HepG2 (cell line): Measurements from ENCODE around the gene DAD1. TPM values are rescaled to one million over a fixed set of nuclear protein-coding genes. Genes with fewer than 3 reads are reported as not detected.

Experiments
- ATAC-seq: fragments of 200-7000 bp; cut with Tn5 transposase; 3 replicates; pipeline ENCODE4 v1.9.1; 2020; ENCODE audit warnings: mild to moderate bottlenecking, moderate library complexity
- BruUV-seq: library from RNA; stranded (reverse); fragments of 400-500 nt; replicated peaks from 2 replicates; lab custom pipeline; 2021; lab: Mats Ljungman, UMichigan
- CTCF ChIA-PET: fragments of 300-600 bp; formaldehyde crosslinking; extraction: SDS; loops from one replicate; lab custom pipeline; 2021; ENCODE audit warnings: low total read pairs, inconsistent platforms, low intra/inter-chr PET ratio; lab: Yijun Ruan, JAX
- POLR2A ChIA-PET: fragments of 350-600 bp; sonication (Branson Sonifier 250); formaldehyde crosslinking; loops from one replicate; lab custom pipeline; 2020; ENCODE audit warnings: antibody characterized with exemption, inconsistent platforms; lab: Yijun Ruan, JAX
- DNase-seq: peaks from one replicate; pipeline ENCODE4 v3.0.0-alpha.2; 2015; ENCODE audit warnings: low spot score
- FAIRE-seq: peaks from 3 replicates; lab custom pipeline; 2011; peaks lifted over from hg19 to GRCh38; lab: Jason Lieb, UNC
- H2AFZ ChIP-seq: one replicate; pipeline ENCODE4 v1.6.1; 2011; ENCODE audit warnings: low read length, inconsistent platforms
- H3K27ac ChIP-seq: fragments of 300-600 bp; 3 replicates; pipeline ENCODE4 v1.8.0; 2011; ENCODE audit warnings: mixed run types, mild to moderate bottlenecking, mixed read lengths, low read length, inconsistent platforms; ENCODE audit not compliant: insufficient read depth; ENCODE audit errors: extremely low read length
- H3K27me3 ChIP-seq, 2 experiments: fragments of 200-600 bp in 1 of 2; 2 replicates in 1 of 2; 3 replicates in 1 of 2; pipeline versions ENCODE4 v1.6.0 to v1.8.0; 2011; ENCODE audit warnings: low read length in 2 of 2, mild to moderate bottlenecking in 2 of 2, moderate library complexity in 2 of 2, inconsistent platforms in 1 of 2; ENCODE audit not compliant: insufficient read depth in 2 of 2, control insufficient read depth in 1 of 2
- H3K36me3 ChIP-seq, 2 experiments: fragments of 200-600 bp in 1 of 2; replicated peaks in 1 of 2; 2 replicates in 1 of 2; 3 replicates in 1 of 2; pipeline versions ENCODE4 v1.5.1 to v1.8.0; 2011; ENCODE audit warnings: low read length in 2 of 2, inconsistent platforms in 1 of 2; ENCODE audit not compliant: insufficient read depth in 2 of 2, control insufficient read depth in 1 of 2
- H3K4me1 ChIP-seq: 2 replicates; pipeline ENCODE4 v1.5.1; 2012; ENCODE audit warnings: low read length, inconsistent platforms; ENCODE audit not compliant: insufficient read depth
- H3K4me2 ChIP-seq: 2 replicates; pipeline ENCODE4 v1.6.0; 2011; ENCODE audit warnings: low read depth, low read length, inconsistent platforms
- H3K4me3 ChIP-seq, 3 experiments: fragments of 200-600 bp in 1 of 3; sonication (generic), shearing (Covaris generic) in 1 of 3; replicated peaks in 1 of 3; 2 replicates each; pipeline ENCODE4 v1.5.1; 2011 to 2016; ENCODE audit warnings: low read length in 3 of 3, inconsistent platforms in 2 of 3, low read depth in 2 of 3, mild to moderate bottlenecking in 2 of 3, control low read depth in 1 of 3, mixed read lengths in 1 of 3; ENCODE audit not compliant: insufficient read depth in 1 of 3
- H3K79me2 ChIP-seq: one replicate; pipeline ENCODE4 v1.6.1; 2011; ENCODE audit warnings: low read length, inconsistent platforms; ENCODE audit not compliant: insufficient read depth
- H3K9ac ChIP-seq: 2 replicates; pipeline ENCODE4 v1.6.0; 2011; ENCODE audit warnings: mild to moderate bottlenecking, low read depth, low read length, inconsistent platforms; ENCODE audit not compliant: insufficient read depth
- H3K9me3 ChIP-seq: 2 replicates; pipeline ENCODE4 v1.5.1; 2012; ENCODE audit warnings: mild to moderate bottlenecking, low read length
- H4K20me1 ChIP-seq: 2 replicates; pipeline ENCODE4 v1.6.0; 2011; ENCODE audit warnings: inconsistent platforms, mild to moderate bottlenecking, low read length, moderate library complexity; ENCODE audit not compliant: insufficient read depth
- IKZF1 ChIP-seq: fragments of 450-650 bp; IDR thresholded peaks from 2 replicates; pipeline ENCODE4 v1.7.1; 2016
- MBNL3 ChIP-seq: fragments of 250-450 bp; sonication (Bioruptor Pico); conservative IDR thresholded peaks from 2 replicates; pipeline ENCODE4 v1.8.0; 2022; ENCODE audit warnings: mild to moderate bottlenecking, inconsistent platforms
- MYPOP ChIP-seq: sonication (generic); formaldehyde crosslinking; IDR thresholded peaks from 2 replicates; pipeline ENCODE4 v1.8.1; 2023; ENCODE audit warnings: mild to moderate bottlenecking, moderate library complexity, missing genetic modification reagents
- PLSCR1 ChIP-seq: sonication (generic); formaldehyde crosslinking; IDR thresholded peaks from 2 replicates; pipeline ENCODE4 v1.5.0; 2020; ENCODE audit warnings: missing genetic modification reagents, mild to moderate bottlenecking, borderline replicate concordance
- PRDM4 ChIP-seq: sonication (generic); formaldehyde crosslinking; IDR thresholded peaks from 2 replicates; pipeline ENCODE4 v1.9.0; 2021; ENCODE audit warnings: missing genetic modification reagents, borderline replicate concordance
- ZBTB1 ChIP-seq: sonication (generic); formaldehyde crosslinking; IDR thresholded peaks from 2 replicates; pipeline ENCODE4 v1.4.0; 2020; ENCODE audit warnings: missing genetic modification reagents, borderline replicate concordance
- ZFP91 ChIP-seq: sonication (generic); formaldehyde crosslinking; IDR thresholded peaks from 2 replicates; pipeline ENCODE4 v1.9.0; 2022; ENCODE audit warnings: missing genetic modification reagents, mild to moderate bottlenecking, borderline replicate concordance
- ZMAT3 ChIP-seq: sonication (generic); formaldehyde crosslinking; conservative IDR thresholded peaks from 2 replicates; pipeline ENCODE4 v1.7.0; 2021; ENCODE audit warnings: missing genetic modification reagents
- ZNF317 ChIP-seq: sonication (generic); formaldehyde crosslinking; IDR thresholded peaks from 2 replicates; pipeline ENCODE4 v1.5.0; 2020; ENCODE audit warnings: mild to moderate bottlenecking, missing genetic modification reagents
- ZNF468 ChIP-seq: sonication (generic); formaldehyde crosslinking; IDR thresholded peaks from 2 replicates; pipeline ENCODE4 v1.8.0; 2022; ENCODE audit warnings: mild to moderate bottlenecking, moderate library complexity, missing genetic modification reagents
- WGBS: methylation state at CpG from one replicate; pipeline ENCODE4 v1.1.6; 2017; ENCODE audit warnings: low lambda C conversion rate; 5-methylcytosine and 5-hydroxymethylcytosine counted together
- in situ Hi-C: cut with HindIII; loops from 2 replicates; pipeline ENCODE4 v1.10.0; 2017; ENCODE audit warnings: low pct_unique_long_range_greater_than_20kb; ENCODE audit not compliant: extremely low pct_ligation_motif_present
- intact Hi-C: fragments of 100-400 bp; cut with micrococcal nuclease; formaldehyde crosslinking; loops from one replicate; pipeline ENCODE4 v1.10.0; 2022; ENCODE audit not compliant: unreplicated experiment
- polyA plus RNA-seq, 8 experiments: library from polyadenylated mRNA; depleted of rRNA in 3 of 8; stranded (reverse) in 7 of 8; unstranded in 1 of 8; fragments of >200 nt; fragmentation: Illumina TruSeq in 4 of 8; extraction: Trizol in 4 of 8; gene quantifications; 2 replicates each; pipeline versions ENCODE4 v1.2.1 to v1.2.3, GENCODE V29; 2011 to 2016; ENCODE audit warnings: low read depth in 4 of 8, missing spikeins in 1 of 8, mixed read lengths in 1 of 8; ENCODE audit not compliant: insufficient read depth in 1 of 8
- total RNA-seq, 5 experiments: library from RNA; depleted of rRNA; stranded (reverse); fragments of >200 nt; fragmentation: Illumina TruSeq; extraction: Trizol; gene quantifications; 2 replicates each; pipeline ENCODE4 v1.2.3, GENCODE V29; 2016; ENCODE audit warnings: low read depth in 1 of 5

DAD1 gene
- total and polyA plus RNA-seq, 2 of the 13 experiments (the other 11 are each of a cell fraction or from before 2014, with no cell fraction given) = 558 to 626 TPM

GRCh38 chr14:22552827-22553076 is 36.3 kb downstream of the DAD1 start:
- H2AFZ ChIP-seq = no peak overlapping the region
- ChIA-PET POLR2A (no interaction called here), CTCF (no interaction called here)
- no peak for FAIRE-seq
- H3K79me2 ChIP-seq = no peaks in the 10 kb centered on the region
- ATAC-seq = no peak
- no peak for TF ChIP-seq IKZF1
- no peak overlapping the region for H3K9ac ChIP-seq
- H3K4me2 ChIP-seq = no peak overlapping the region
- no peak overlapping the region for H3K4me3 ChIP-seq
- BruUV-seq = no TSS peak
- DNase-seq = no peak
- intact Hi-C loops = no loop called here
- in situ Hi-C loops = no loop called here
- H4K20me1 ChIP-seq = no peaks in the 10 kb centered on the region
- no peaks in the 10 kb centered on the region for H3K36me3 ChIP-seq
- no peak overlapping the region for H3K27ac ChIP-seq
- H3K9me3 ChIP-seq = no peaks in the 10 kb centered on the region
- peaks cover 11 to 75% of the 10 kb centered on the region in 2 experiments; a peak in 4 of 5 replicates for H3K27me3 ChIP-seq
- 88% methylated on average over 2 of the region's 2 CpGs for WGBS
- peaks cover 27% of the 10 kb centered on the region for H3K4me1 ChIP-seq

GRCh38 chr14:22552001-22552826 is 36.8 kb downstream of the DAD1 start:
- TF ChIP-seq PLSCR1 (CRISPR knock-in tag) (no peak), PRDM4 (CRISPR knock-in tag) (no peak), ZBTB1 (CRISPR knock-in tag) (no peak), MBNL3 (CRISPR knock-in tag) (no peak), ZNF317 (CRISPR knock-in tag) (no peak), ZNF468 (CRISPR knock-in tag) (0 out of 2 replicates have a peak, but pooled peaks have one; percentile 42), ZMAT3 (no peak), MYPOP (CRISPR knock-in tag) (no peak), ZFP91 (CRISPR knock-in tag) (0 out of 2 replicates have a peak, but pooled peaks have one; percentile 22)
- Histone ChIP-seq H3K4me1 (peaks cover 22% of the 10 kb centered on the region), H3K27ac (no peak overlapping the region), H3K4me2 (no peak overlapping the region), H3K27me3 (peaks cover 11 to 80% of the 10 kb centered on the region in 2 experiments; a peak in 4 of 5 replicates), H3K79me2 (no peaks in the 10 kb centered on the region), H2AFZ (no peak overlapping the region), H3K36me3 (no peaks in the 10 kb centered on the region), H3K9me3 (no peaks in the 10 kb centered on the region), H3K9ac (no peak overlapping the region), H3K4me3 (no peak overlapping the region), H4K20me1 (no peaks in the 10 kb centered on the region)
- in situ Hi-C loops = no loop called here
- no TSS peak for BruUV-seq
- 29% methylated on average over 13 of the region's 13 CpGs for WGBS
- intact Hi-C loops = no loop called here
- ATAC-seq = no peak
- no peak for FAIRE-seq
- POLR2A ChIA-PET = no interaction called here
- CTCF ChIA-PET = no interaction called here
- DNase-seq = no peak
